Measurements from ENCODE around the gene GGA2.

The GGA2 gene

GRCh38 chr16:23480257-23480656 lies 30.0 kb downstream of the GGA2 start:
- H3K9me3 ChIP-seq (ENCODE audit: insufficient read depth, low read length): no peaks in the 10 kb centered on the region
- H2AFZ ChIP-seq (ENCODE audit: low read depth, low read length, severe bottlenecking): no peak overlapping the region
- H3K27ac ChIP-seq (ENCODE audit: low read depth, low read length): no peak overlapping the region
- H3K27me3 ChIP-seq (ENCODE audit: low read length): no peaks in the 10 kb centered on the region
- H3K4me2 ChIP-seq (ENCODE audit: low read depth, low read length, poor library complexity, severe bottlenecking): no peak overlapping the region
- no peaks in the 10 kb centered on the region; the same call in 1 of the 2 replicates for H3F3A ChIP-seq (ENCODE audit: insufficient read depth)
- H3K79me2 ChIP-seq (ENCODE audit: insufficient read depth, low read length): no peaks in the 10 kb centered on the region; the same call in 1 of the 2 replicates
- no peak overlapping the region for H3K9ac ChIP-seq (ENCODE audit: low read length)
- no peak overlapping the region for H3K4me3 ChIP-seq (ENCODE audit: insufficient read depth, low read length, poor library complexity, severe bottlenecking)
- no peaks in the 10 kb centered on the region for H3K9me2 ChIP-seq (replicated peaks; ENCODE audit: insufficient read depth, low read length)
- TF ChIP-seq EZH2phosphoT487 (conservative IDR thresholded peaks at IDR 0.05; ENCODE audit: low read length): no peak
- no peak for TF ChIP-seq CTCF (IDR thresholded peaks at IDR 0.05; ENCODE audit: insufficient read depth, low read length, poor library complexity, severe bottlenecking)
- H3K36me3 ChIP-seq (ENCODE audit: low read length): peaks cover 38% of the 10 kb centered on the region
- no peaks in the 10 kb centered on the region for H4K20me1 ChIP-seq (ENCODE audit: low read depth, low read length)

GRCh38 chr16:23479138-23479537 lies 31.2 kb downstream of the GGA2 start:
- H2AFZ ChIP-seq (ENCODE audit: low read depth, low read length, severe bottlenecking): no peak overlapping the region
- H3F3A ChIP-seq (ENCODE audit: insufficient read depth): no peaks in the 10 kb centered on the region; the same call in 1 of the 2 replicates
- TF ChIP-seq EZH2phosphoT487 (conservative IDR thresholded peaks at IDR 0.05; ENCODE audit: low read length): no peak
- TF ChIP-seq CTCF (IDR thresholded peaks at IDR 0.05; ENCODE audit: insufficient read depth, low read length, poor library complexity, severe bottlenecking): no peak
- no peaks in the 10 kb centered on the region for H3K9me2 ChIP-seq (replicated peaks; ENCODE audit: insufficient read depth, low read length)
- H3K4me3 ChIP-seq (ENCODE audit: insufficient read depth, low read length, poor library complexity, severe bottlenecking): no peak overlapping the region
- no peaks in the 10 kb centered on the region for H3K27me3 ChIP-seq (ENCODE audit: low read length)
- no peak overlapping the region for H3K9ac ChIP-seq (ENCODE audit: low read length)
- H3K36me3 ChIP-seq (ENCODE audit: low read length): peaks cover 39% of the 10 kb centered on the region
- no peak overlapping the region for H3K4me2 ChIP-seq (ENCODE audit: low read depth, low read length, poor library complexity, severe bottlenecking)
- no peaks in the 10 kb centered on the region for H3K9me3 ChIP-seq (ENCODE audit: insufficient read depth, low read length)
- H3K27ac ChIP-seq (ENCODE audit: low read depth, low read length): no peak overlapping the region
- H4K20me1 ChIP-seq (ENCODE audit: low read depth, low read length): no peaks in the 10 kb centered on the region
- H3K79me2 ChIP-seq (ENCODE audit: insufficient read depth, low read length): no peaks in the 10 kb centered on the region; the same call in 1 of the 2 replicates

GRCh38 chr16:23478566-23478965 lies 31.7 kb downstream of the GGA2 start:
- Histone ChIP-seq H3K9ac (ENCODE audit: low read length) (no peak overlapping the region), H3K27me3 (ENCODE audit: low read length) (no peaks in the 10 kb centered on the region), H3K4me3 (ENCODE audit: insufficient read depth, low read length, poor library complexity, severe bottlenecking) (no peak overlapping the region), H3K36me3 (ENCODE audit: low read length) (peaks cover 42% of the 10 kb centered on the region), H2AFZ (ENCODE audit: low read depth, low read length, severe bottlenecking) (no peak overlapping the region), H3K9me3 (ENCODE audit: insufficient read depth, low read length) (no peaks in the 10 kb centered on the region), H4K20me1 (ENCODE audit: low read depth, low read length) (no peaks in the 10 kb centered on the region), H3K79me2 (ENCODE audit: insufficient read depth, low read length) (no peaks in the 10 kb centered on the region; the same call in 1 of the 2 replicates), H3F3A (ENCODE audit: insufficient read depth) (peaks cover 2% of the 10 kb centered on the region), H3K9me2 (replicated peaks; ENCODE audit: insufficient read depth, low read length) (no peaks in the 10 kb centered on the region), H3K27ac (ENCODE audit: low read depth, low read length) (no peak overlapping the region), H3K4me2 (ENCODE audit: low read depth, low read length, poor library complexity, severe bottlenecking) (no peak overlapping the region)
- TF ChIP-seq EZH2phosphoT487 (conservative IDR thresholded peaks at IDR 0.05; ENCODE audit: low read length): no peak
- no peak for TF ChIP-seq CTCF (IDR thresholded peaks at IDR 0.05; ENCODE audit: insufficient read depth, low read length, poor library complexity, severe bottlenecking)

Data from SU-DHL-6 (cell line).